HepG2 (cell line): Measurements from ENCODE around the gene TLDC2. TPM values are rescaled to one million over a fixed set of nuclear protein-coding genes. Genes with fewer than 3 reads are reported as not detected.

Experiments
- BRCA1 ChIP-seq: sonication (generic); formaldehyde crosslinking; IDR thresholded peaks from 2 replicates; pipeline ENCODE4 v1.4.0; 2020; ENCODE audit warnings: missing genetic modification reagents
- MXI1 ChIP-seq: IDR thresholded peaks from 3 replicates; pipeline ENCODE4 v1.6.1; 2012; ENCODE audit warnings: low read depth, low read length, inconsistent platforms, borderline replicate concordance
- NR2F6 ChIP-seq, 2 experiments: IDR thresholded peaks; 2 replicates each; pipeline ENCODE4 v1.6.1; 2016; ENCODE audit warnings: antibody characterized with exemption in 1 of 2, mild to moderate bottlenecking in 1 of 2
- PAWR ChIP-seq: sonication (generic); formaldehyde crosslinking; IDR thresholded peaks from 2 replicates; pipeline ENCODE4 v1.4.0; 2020; ENCODE audit warnings: missing genetic modification reagents, mild to moderate bottlenecking, borderline replicate concordance
- RARG ChIP-seq: sonication (generic); formaldehyde crosslinking; IDR thresholded peaks from 2 replicates; pipeline ENCODE4 v1.4.0; 2020; ENCODE audit warnings: low read depth, mild to moderate bottlenecking, missing genetic modification reagents
- REXO4 ChIP-seq: sonication (generic); formaldehyde crosslinking; IDR thresholded peaks from 2 replicates; pipeline ENCODE4 v1.8.0; 2022; ENCODE audit warnings: missing genetic modification reagents, mild to moderate bottlenecking, borderline replicate concordance
- TFDP1 ChIP-seq: IDR thresholded peaks from 2 replicates; pipeline ENCODE4 v1.6.1; 2016; ENCODE audit warnings: missing compliant biosample characterization, missing genetic modification reagents, borderline replicate concordance
- ZBTB21 ChIP-seq: sonication (generic); formaldehyde crosslinking; IDR thresholded peaks from 2 replicates; pipeline ENCODE4 v1.4.0; 2020; ENCODE audit warnings: missing genetic modification reagents
- ZBTB4 ChIP-seq: sonication (generic); formaldehyde crosslinking; IDR thresholded peaks from 2 replicates; pipeline ENCODE4 v1.4.0; 2020; ENCODE audit warnings: missing genetic modification reagents, mild to moderate bottlenecking, borderline replicate concordance
- ZFP36L1 ChIP-seq: sonication (generic); formaldehyde crosslinking; IDR thresholded peaks from 2 replicates; pipeline ENCODE4 v1.8.0; 2022; ENCODE audit warnings: mild to moderate bottlenecking, missing genetic modification reagents, moderate library complexity
- ZFP37 ChIP-seq: sonication (generic); formaldehyde crosslinking; IDR thresholded peaks from 2 replicates; pipeline ENCODE4 v1.4.0; 2020; ENCODE audit warnings: missing genetic modification reagents, borderline replicate concordance
- ZKSCAN8 ChIP-seq: IDR thresholded peaks from 2 replicates; pipeline ENCODE4 v1.6.1; 2016; ENCODE audit warnings: borderline replicate concordance, missing genetic modification reagents, missing compliant biosample characterization
- ZMYM3 ChIP-seq: sonication (generic); formaldehyde crosslinking; IDR thresholded peaks from 2 replicates; pipeline ENCODE4 v1.5.1; 2020; ENCODE audit warnings: mild to moderate bottlenecking, missing genetic modification reagents
- ZNF121 ChIP-seq: sonication (generic); formaldehyde crosslinking; IDR thresholded peaks from 2 replicates; pipeline ENCODE4 v1.5.0; 2020; ENCODE audit warnings: mild to moderate bottlenecking, missing genetic modification reagents
- ZNF280B ChIP-seq: sonication (generic); formaldehyde crosslinking; IDR thresholded peaks from 2 replicates; pipeline ENCODE4 v1.5.0; 2020; ENCODE audit warnings: missing genetic modification reagents, mild to moderate bottlenecking, borderline replicate concordance
- ZNF317 ChIP-seq: sonication (generic); formaldehyde crosslinking; IDR thresholded peaks from 2 replicates; pipeline ENCODE4 v1.5.0; 2020; ENCODE audit warnings: mild to moderate bottlenecking, missing genetic modification reagents
- ZNF598 ChIP-seq: sonication (generic); formaldehyde crosslinking; IDR thresholded peaks from 2 replicates; pipeline ENCODE4 v1.5.1; 2020; ENCODE audit warnings: mild to moderate bottlenecking, missing genetic modification reagents, borderline replicate concordance
- ZNF615 ChIP-seq: sonication (generic); formaldehyde crosslinking; IDR thresholded peaks from 2 replicates; pipeline ENCODE4 v1.5.0; 2020; ENCODE audit warnings: mild to moderate bottlenecking, missing genetic modification reagents, borderline replicate concordance
- ZNF672 ChIP-seq: sonication (generic); formaldehyde crosslinking; IDR thresholded peaks from 2 replicates; pipeline ENCODE4 v1.8.1; 2022; ENCODE audit warnings: missing genetic modification reagents
- ZNF710 ChIP-seq: sonication (generic); formaldehyde crosslinking; IDR thresholded peaks from 2 replicates; pipeline ENCODE4 v1.5.0; 2020; ENCODE audit warnings: mild to moderate bottlenecking, missing genetic modification reagents, borderline replicate concordance
- ZNF75D ChIP-seq: sonication (generic); formaldehyde crosslinking; IDR thresholded peaks from 2 replicates; pipeline ENCODE4 v1.8.1; 2023; ENCODE audit warnings: missing genetic modification reagents, mild to moderate bottlenecking, borderline replicate concordance
- ZSCAN20 ChIP-seq: sonication (generic); formaldehyde crosslinking; IDR thresholded peaks from 2 replicates; pipeline ENCODE4 v1.4.0; 2020; ENCODE audit warnings: missing genetic modification reagents, mild to moderate bottlenecking, borderline replicate concordance
- polyA plus RNA-seq, 8 experiments: library from polyadenylated mRNA; depleted of rRNA in 3 of 8; stranded (reverse) in 7 of 8; unstranded in 1 of 8; fragments of >200 nt; fragmentation: Illumina TruSeq in 4 of 8; extraction: Trizol in 4 of 8; gene quantifications; 2 replicates each; pipeline versions ENCODE4 v1.2.1 to v1.2.3, GENCODE V29; 2011 to 2016; ENCODE audit warnings: low read depth in 4 of 8, missing spikeins in 1 of 8, mixed read lengths in 1 of 8; ENCODE audit not compliant: insufficient read depth in 1 of 8
- total RNA-seq, 5 experiments: library from RNA; depleted of rRNA; stranded (reverse); fragments of >200 nt; fragmentation: Illumina TruSeq; extraction: Trizol; gene quantifications; 2 replicates each; pipeline ENCODE4 v1.2.3, GENCODE V29; 2016; ENCODE audit warnings: low read depth in 1 of 5

Gene TLDC2
- total and polyA plus RNA-seq, 2 of the 13 experiments (the other 11 are each of a cell fraction or from before 2014, with no cell fraction given): 1.5 to 1.6 TPM

- TF ChIP-seq ZNF280B (CRISPR knock-in tag) (no peak), ZBTB4 (CRISPR knock-in tag) (no peak), ZSCAN20 (CRISPR knock-in tag) (no peak), ZNF615 (0 out of 2 replicates have a peak, but pooled peaks have one; percentile 33), ZNF710 (CRISPR knock-in tag) (no peak; the same call in 1 of the 2 replicates), RARG (CRISPR knock-in tag) (no peak), BRCA1 (CRISPR knock-in tag) (no peak), ZNF75D (CRISPR knock-in tag) (0 out of 2 replicates have a peak, but pooled peaks have one; percentile 72), ZMYM3 (CRISPR knock-in tag) (peak; percentile 87), ZBTB21 (CRISPR knock-in tag) (no peak), MXI1 (no peak), ZKSCAN8 (CRISPR knock-in tag) (no peak), NR2F6 (IDR thresholded peaks at IDR 0.05) (no peak), NR2F6 (CRISPR knock-in tag; IDR thresholded peaks at IDR 0.05) (no peak), PAWR (CRISPR knock-in tag) (no peak), TFDP1 (CRISPR knock-in tag) (no peak), ZNF317 (no peak), ZNF598 (CRISPR knock-in tag) (no peak), ZFP37 (CRISPR knock-in tag) (no peak), ZNF672 (CRISPR knock-in tag) (no peak), ZFP36L1 (CRISPR knock-in tag) (no peak), ZNF121 (CRISPR knock-in tag) (no peak), REXO4 (no peak)
Measured at GRCh38 chr20:36883977-36884535, 8.1 kb downstream of the TLDC2 start (continued).
